ENCODE results near the gene NMUR1.
A peak's percentile ranks its signal among the peaks of the same experiment; 100 is the strongest.

The NMUR1 gene

DNA sequence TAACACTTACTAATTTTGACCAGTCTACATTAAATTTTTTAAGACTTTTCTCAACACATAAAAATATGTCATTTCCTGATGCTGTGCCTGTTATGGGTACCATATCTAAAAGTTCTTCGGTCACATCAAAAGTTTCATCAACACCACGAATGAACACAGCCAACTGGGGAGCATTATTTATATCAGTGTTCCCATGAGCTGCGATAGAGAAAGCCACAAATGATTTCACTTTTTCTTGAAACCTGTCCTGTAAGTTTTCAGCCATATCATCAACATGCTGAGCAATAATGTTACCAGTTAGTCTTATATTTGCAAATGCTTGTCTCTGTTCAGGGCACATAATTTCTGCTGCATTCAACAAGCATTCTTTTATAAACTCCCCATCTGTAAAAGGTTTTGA lies 35.6 kb downstream of the NMUR1 start:
- TF ChIP-seq, protein P1, sequence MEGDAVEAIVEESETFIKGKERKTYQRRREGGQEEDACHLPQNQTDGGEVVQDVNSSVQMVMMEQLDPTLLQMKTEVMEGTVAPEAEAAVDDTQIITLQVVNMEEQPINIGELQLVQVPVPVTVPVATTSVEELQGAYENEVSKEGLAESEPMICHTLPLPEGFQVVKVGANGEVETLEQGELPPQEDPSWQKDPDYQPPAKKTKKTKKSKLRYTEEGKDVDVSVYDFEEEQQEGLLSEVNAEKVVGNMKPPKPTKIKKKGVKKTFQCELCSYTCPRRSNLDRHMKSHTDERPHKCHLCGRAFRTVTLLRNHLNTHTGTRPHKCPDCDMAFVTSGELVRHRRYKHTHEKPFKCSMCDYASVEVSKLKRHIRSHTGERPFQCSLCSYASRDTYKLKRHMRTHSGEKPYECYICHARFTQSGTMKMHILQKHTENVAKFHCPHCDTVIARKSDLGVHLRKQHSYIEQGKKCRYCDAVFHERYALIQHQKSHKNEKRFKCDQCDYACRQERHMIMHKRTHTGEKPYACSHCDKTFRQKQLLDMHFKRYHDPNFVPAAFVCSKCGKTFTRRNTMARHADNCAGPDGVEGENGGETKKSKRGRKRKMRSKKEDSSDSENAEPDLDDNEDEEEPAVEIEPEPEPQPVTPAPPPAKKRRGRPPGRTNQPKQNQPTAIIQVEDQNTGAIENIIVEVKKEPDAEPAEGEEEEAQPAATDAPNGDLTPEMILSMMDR (conservative IDR thresholded peaks at IDR 0.05; ENCODE audit: low read length) = no peak
- no peak for DNase-seq (ENCODE audit: low read depth)
- no peak overlapping the region for H3K4me3 ChIP-seq (ENCODE audit: low read length)

DNA sequence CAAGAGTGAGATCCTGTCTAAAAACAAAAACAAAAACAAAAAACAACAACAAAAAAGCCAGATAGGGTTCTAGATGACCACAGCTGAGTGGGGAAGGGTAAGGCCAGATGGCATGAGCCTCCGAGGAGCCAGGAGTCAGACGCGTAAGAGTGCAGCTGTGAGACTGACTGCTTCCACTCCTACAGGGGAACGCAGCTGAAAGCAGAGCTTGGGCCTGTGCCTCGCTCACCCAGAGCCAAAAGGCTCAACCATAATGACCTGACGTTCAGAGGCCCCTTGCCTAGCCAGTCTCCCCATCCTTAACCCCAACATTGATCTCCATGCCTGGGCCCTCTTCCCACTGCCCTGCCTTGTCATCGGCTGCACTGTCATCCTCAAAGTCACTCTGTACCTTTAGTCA lies 39.4 kb downstream of the NMUR1 start:
- DNase-seq (ENCODE audit: low read depth) = no peak
- no peak overlapping the region for H3K4me3 ChIP-seq (ENCODE audit: low read length)
- TF ChIP-seq, protein P1 (conservative IDR thresholded peaks at IDR 0.05; ENCODE audit: low read length) = no peak

DNA sequence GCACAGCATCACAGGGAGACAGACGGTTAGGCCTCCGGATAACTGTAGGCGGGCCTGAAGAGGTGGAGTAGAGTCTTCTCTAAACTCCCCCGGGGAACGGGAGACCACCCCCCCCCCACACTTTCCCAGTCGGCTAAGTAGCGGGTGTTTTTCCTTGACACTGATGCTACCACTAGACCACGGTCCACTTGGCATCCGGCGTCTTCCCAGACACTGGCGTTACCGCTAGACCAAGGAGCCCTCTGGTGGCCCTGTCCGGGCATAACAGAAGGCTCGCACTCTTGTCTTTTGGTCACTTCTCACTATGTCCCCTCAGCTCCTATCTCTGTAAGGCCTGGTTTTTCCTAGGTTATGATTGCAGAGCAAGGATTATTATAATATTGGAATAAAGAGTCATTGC lies 40.3 kb downstream of the NMUR1 start:
- DNase-seq (ENCODE audit: low read depth) = no peak

DNA sequence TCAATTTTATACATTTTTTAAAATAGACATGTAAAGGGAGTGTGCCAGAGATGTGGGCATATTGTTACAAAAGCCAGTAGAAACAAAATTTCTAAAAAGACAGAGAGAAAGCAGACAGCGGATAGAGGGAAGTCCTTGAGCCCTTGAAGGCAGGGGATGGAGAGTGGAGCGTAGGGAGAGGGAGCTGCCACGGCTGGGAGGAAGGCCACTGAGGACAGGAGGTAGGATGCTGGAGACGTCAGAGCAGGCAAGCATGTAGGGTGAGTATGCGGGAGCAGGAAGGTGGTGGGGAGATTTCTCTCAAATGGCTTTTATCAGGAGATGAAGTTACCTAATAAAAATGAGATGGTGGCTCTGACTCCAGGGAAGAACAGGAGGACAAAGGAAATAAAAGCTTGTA lies 41.9 kb downstream of the NMUR1 start:
- H3K4me3 ChIP-seq (ENCODE audit: low read length) = no peak overlapping the region
- DNase-seq (ENCODE audit: low read depth) = no peak
- TF ChIP-seq, protein P1 (conservative IDR thresholded peaks at IDR 0.05; ENCODE audit: low read length) = no peak

More for the DNA sequence above, 40.3 kb downstream of the NMUR1 start:
- no peak overlapping the region for H3K4me3 ChIP-seq (ENCODE audit: low read length)
- TF ChIP-seq, protein P1 (conservative IDR thresholded peaks at IDR 0.05; ENCODE audit: low read length) = peak; percentile 34

DNA sequence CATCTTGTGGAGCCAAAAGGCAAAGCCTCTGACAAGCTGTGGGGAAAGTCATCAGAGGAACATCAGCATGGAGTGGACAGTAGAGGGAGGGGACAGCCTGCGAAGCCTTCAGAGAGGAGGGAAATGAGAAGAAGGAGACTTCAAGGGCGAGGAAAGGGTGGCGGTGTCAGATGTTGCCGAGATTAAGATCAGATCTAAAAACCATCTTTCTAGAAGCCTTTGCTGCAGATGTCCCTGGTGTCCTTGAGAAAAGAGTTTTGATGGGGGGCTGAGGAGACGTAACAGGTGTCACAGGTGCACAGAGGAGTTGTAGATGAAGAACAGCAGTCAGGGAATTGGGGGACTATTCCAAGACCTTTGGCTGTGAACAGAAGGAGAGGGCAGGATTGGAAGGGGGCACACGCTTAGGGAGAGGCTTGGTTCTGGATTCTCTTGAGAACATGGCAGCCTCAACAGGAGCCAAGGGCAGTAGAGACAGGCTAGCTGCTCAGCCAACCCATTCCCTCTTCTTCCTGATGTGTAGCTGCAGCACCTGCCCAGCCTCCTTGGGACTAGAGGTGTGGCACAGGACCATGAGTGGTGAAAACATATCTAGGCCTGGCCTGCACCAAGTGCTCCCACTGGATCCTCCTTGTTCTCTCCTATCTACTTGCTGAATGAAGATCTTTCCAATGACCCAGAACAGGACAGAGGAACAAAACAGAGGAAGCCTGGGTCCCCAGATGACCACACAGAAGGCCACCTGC lies 43.2 kb downstream of the NMUR1 start:
- no peak overlapping the region for H3K4me3 ChIP-seq (ENCODE audit: low read length)
- TF ChIP-seq, protein P1 (conservative IDR thresholded peaks at IDR 0.05; ENCODE audit: low read length) = no peak
- DNase-seq (ENCODE audit: low read depth) = no peak

DNA sequence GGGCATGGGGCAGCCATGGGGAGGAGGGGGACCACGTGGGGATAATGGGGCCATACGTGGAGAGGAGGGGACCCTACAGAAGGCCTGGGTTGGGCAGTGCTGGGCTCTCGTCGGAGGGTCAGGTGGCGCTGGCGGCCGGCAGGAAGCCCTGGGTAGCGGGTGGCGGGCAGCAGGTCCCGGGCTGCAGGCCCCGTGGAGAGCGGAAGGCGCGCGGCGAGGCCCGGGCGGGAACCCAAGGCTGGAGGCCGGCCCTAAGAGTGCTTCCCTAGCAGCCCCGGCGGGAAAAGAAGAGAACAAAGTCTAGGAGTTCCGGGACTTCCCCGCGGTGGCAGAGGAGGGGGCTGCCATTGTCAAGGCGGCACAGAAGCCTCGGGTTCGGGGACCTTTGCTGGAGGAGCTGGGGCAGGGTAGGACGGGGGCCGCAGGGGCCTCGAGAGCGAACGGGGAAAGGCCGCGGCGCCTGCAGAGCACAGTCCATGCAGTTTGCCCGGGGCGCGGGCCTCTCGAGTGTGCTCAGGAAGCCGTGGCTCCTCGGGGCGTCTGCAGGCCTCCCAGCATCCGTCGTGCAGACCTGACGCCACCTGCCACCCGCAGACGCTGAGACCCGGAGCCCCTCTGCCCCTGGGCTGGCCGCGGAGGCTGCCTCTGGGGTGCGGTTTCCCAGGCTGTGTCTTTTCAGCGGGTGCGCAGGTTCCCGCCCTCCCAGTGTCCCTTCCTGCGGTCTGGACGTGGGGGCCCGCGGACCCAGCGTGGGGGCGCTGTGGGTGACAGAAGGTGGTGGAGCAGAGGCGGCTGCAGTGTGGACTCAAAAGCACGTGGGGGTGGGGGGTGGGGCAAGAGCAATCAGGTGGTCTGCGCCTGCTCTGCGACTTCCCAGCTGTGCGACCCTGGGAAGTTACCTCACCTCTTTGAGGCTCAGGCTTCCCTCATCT lies 46.6 kb downstream of the NMUR1 start:
- H3K4me3 ChIP-seq (ENCODE audit: low read length) = peak overlapping the region; percentile 55
- TF ChIP-seq, protein P1 (conservative IDR thresholded peaks at IDR 0.05; ENCODE audit: low read length) = no peak
- DNase-seq (ENCODE audit: low read depth) = peak; percentile 22
